Central memory CD4-positive, alpha-beta T cell (primary cell): ENCODE data around the gene TET3.

Experiments used
- DNase-seq: peaks from one replicate; pipeline ENCODE4 v3.0.0; 2022

TET3 gene

DNA sequence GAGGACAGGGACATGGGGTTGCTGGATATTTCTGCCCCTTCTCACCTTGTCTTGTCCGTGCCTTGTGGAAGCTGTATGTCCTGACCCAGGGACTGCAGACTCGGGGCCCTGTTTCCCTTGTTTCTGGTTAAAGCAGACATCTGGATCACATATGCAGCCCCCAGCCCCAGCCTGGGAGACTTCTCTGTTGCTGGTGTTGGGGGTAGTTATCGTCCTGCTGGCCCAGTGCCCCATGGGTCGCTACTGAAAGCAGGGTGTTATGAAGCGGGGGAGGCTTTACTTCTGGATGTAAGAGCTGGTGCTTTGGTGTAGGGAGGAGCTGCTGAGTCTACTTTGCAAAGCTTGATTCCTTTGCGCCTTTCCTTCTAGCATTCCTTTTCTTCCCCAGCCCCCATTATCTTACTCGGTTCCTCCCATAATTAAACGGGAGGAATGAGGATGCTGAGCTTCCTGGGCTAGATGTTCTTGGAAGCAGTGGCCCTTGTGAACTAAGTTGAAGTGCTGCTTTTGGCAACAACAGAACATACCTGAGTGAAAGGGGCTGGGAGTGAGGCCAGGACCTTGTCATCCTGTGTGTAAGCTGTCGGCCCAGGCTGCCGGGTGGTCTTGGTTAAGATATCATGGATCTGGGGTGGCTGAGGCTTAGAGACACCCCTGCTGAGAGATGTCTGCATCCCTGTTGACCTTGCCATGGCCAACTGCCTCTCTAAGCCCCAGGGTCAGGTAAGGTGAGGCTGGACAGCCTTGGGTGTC, 3.4 kb downstream of the TET3 start:
- no peak for DNase-seq

DNA sequence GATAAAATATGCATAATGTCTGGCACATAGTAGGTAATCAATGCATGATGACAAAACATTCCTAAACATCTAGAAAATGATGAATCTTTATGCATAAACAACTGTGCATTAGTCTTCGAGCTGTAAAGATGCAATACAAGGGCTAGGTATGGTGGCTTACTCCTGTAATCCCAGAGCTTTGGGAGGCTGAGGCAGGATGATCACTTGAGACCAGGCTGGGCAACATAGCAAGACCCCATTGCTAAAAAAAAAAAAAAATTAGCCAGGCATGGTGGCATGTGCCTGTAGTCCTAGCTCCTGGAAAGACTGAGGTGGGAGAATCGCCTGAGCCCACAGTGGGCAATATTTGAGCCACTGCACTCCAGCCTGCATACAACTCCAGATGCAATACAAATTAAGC, 5.3 kb downstream of the TET3 start:
- DNase-seq, result no peak

DNA sequence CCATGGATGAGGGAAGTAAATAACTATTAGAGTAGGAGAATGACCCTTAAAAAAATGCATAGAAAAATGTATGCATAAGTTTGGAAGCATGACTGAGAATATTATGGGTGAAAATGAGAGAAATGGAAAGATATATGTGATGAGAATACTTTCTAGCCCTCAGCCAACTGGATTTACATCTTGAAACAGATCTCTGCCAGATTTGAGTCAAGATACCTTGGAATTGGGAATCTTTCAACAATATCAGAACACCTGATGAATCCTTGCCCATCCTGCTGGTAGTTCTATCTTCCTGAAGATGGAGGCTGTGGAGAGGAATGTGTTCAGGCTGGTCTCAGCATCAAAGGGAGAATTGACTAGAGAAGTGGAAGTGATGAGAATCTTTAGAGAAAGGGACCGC, 5.8 kb downstream of the TET3 start:
- DNase-seq, result no peak

DNA sequence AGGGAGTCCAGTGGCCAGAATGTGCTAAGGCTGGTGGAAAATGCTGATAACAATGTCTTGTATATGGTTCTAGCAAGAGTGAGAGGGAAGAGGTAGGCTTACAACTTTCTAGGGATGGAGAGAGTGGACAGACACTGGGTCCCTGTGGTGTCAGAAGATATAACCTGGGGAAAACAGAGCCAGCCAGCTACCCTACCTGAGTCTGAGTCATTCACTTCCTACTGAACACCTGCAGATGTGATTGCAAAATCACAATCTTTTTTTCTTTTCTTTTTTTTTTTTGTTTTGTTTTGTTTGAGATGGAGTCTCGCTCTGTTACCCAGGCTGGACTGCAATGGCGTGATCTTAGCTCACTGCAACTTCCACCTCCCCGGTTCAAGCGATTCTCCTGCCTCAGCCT, 7.3 kb downstream of the TET3 start:
- DNase-seq, result no peak

DNA sequence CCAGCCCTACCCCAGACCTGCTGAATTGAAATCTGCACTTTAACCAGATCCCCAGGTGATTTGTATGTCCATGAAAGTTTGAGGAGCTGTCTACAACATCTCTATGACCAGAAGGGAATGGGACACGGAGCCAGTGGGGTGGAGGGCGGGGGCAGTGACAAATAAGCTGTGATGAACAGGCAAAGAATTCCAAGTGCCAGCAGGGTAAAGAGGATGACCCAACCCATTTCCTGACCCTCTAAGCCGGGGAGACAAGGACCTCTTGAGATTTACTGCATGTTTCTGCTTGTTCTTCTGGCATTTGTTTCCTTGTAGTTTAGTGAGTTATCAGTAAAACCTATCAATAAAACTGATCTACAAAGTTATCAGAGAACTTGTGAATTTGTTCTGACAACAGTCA, 8.7 kb downstream of the TET3 start:
- DNase-seq, result no peak

DNA sequence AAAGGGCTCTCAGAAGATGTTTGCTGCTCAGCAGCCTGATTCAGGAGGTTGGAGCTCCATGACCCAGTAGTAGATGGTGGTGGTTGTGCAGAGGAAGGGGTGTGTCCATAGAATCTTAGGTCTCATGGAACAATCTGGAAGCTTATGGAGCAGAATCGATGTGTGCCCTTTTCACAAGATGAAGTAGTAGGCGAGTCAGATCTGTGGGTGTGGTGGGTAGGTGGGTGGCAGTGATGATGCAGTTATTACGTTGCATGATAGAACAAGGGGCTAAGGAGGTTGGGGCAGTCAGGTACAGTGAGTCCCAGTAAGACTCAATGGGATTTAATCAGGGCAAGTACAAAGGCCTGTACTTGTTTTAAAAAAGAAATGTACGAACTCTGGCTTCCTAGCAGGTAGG, 9.1 kb downstream of the TET3 start:
- DNase-seq, result no peak

DNA sequence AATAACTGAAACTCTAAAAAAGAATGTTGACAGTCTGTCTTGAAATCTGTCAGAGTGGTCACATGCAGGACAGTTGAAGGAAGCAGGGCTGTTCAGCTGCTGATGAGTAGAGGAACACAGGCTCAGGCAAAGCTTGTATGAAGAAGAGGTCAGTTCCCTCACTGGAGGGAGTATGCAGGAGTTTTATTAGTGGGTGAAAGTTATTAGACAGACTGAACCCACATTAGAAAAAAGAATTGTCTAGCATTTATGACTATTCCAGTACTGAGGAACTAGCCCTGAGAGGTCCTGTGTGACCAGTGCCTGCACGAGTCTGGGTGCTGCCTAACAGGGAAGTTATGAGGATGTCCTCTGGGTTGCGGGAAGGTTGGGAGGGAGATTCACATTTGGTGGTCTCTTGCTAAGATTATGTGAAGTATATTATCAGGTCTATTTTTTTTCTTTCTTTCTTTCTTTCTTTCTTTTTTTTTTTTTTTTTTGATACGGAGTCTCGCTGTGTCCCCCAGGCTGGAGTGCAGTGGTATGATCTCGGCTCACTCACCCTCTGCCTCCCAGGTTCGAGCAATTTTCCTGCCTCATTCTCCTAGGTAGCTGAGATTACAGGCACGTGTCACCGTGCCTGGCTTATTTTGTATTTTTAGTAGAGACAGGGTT, 9.6 kb downstream of the TET3 start:
- no peak for DNase-seq

DNA sequence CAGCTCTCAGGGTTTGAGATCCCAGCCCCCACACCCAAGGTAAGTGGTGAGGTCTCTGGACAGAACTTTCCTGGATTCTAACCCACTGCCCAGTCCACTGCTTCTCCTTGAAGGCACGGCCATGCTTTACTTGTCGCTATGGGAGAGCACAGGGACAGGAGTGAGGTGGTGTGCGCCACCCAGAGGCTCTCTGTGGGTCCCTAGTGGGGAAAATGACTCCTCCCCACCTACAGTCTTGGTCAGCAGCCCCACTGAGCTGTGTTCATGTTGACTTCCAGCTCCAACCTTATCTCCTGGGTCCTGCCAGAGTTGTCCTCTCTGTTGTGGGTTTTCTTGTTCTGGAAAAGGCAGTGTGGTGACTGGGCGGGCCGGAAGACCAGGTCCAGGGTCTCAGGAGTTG, 11.1 kb downstream of the TET3 start:
- DNase-seq, result no peak

DNA sequence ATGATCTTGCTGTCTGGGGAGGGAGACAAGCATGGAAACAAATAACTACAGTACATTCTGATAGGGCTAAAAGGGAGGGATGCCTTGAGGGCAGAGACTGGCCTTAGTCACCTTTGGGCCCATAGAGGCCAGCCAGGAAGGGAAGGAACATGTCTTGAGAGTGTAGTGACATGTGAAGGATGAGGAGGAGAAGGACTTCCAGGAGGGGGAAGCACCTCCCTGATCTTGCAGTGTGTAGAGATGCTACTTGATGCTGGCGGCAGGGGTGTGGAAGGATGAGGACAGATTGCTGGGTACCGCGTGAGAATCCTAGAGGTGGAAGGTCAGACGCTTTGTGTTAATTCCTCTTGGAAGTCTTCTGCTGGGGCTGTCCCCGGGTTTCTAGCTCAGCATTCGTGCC, 13.1 kb downstream of the TET3 start:
- DNase-seq, result no peak

DNA sequence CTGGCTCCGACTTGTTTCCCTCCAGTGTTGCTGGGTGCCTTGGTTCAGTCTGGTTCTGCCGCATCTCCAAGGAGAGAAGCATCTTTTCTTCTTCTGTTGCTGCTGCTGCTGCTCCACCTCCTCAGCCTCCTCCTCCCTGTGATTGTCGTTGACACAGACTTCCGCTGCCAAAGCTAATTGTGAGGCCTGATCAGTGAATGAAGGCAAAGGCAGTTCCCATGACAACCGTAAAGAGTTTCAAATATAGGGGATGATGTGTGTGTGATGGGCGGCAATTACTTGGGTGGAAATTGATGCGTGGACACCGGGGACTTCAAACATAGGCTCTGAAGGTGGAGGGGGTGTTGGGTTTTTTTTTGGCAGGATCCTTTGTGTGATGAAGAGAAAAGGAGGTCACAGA, 13.7 kb downstream of the TET3 start:
- DNase-seq, result peak; percentile 66

DNA sequence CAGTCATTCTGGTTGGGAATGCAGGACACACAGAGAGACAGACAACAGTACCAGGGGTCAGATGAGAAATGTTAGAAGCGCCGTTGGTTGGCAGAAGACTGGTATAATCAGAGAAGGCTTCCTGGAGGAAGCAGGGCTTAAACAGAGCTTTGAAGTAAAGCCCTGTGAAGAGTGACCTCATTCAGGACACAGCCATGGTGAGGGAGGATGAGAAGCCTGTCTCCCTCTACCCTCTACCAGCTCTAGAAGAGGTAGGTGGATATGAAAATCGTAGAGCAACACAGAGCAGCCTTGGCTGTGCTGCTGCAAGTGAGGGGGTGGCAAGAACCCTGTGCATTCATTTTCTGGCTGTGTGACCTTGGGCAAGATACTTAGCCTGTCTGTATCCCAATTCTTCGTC, 14.2 kb downstream of the TET3 start:
- DNase-seq, result no peak

DNA sequence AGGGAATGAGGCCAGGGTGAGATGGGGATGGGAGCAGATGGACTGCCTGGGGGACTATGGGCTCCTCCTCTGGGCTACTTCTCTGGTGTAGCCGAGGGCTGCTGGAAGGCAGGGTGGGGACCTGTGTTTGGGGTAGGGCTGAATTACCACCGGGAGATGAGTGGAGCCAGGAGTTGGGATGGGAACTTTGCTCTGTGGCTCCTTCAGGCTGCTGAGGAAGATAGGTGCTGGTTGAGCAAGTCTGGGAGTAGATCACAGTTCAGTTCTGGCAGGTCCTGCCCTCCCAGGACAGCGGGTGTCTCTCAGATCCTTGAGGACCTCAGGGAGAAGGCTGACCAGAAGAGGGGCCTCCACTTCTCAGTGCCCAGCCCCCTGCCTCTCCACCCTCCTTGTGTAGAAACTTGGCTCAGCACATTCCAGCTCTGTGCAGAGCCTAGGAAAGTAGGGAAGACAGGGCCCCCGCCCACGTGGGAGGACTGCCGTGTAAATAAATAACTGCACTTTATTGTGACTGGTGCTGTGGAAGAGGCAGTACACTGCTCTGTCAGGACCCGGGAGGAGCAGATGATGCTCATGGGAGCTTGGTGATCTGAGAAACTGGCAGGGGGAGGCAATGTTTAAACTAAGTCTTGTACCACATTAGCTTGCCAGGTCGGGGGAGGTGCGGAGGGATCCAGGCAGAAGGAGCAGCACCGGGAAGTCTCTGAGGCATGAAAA, 15.3 kb downstream of the TET3 start:
- no peak for DNase-seq

DNA sequence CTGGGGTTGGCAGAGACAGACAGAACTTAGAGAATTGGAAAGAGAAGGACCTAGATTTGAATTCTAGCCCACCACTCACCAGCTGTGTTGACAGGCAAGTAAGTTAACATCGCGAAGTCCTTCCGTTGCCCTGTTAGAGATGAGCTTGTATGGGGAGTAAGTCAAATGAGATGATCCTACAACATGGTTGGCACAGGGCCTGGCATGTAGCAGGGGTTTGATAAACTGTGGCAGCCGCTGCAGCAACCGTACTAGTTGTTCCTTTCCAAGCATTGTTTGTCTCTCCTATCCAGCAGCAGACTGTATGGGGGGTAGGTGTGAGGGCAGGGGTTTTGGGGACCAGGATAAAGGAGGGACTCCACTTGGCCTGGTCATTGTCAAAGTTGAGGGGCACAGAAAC, 16.0 kb downstream of the TET3 start:
- no peak for DNase-seq

DNA sequence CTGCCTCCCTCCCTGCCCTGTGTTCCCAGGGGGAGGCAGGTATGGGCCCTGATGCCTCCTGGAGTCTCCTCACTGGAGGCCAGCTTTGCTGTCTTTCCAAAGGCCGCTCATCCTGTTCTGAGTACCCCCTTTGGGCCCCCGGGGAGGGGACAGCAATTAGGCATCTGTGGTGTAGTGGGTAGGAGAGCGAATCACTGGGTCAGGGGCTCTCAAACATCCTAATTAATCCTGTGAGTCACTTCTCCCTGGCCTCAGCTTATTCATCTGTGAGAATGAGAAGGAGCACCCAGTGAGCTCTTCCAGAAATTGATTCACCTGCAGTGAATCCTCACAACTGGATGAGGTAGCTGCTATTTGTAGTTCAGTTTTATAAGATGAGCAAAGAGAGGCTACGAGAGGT, 16.4 kb downstream of the TET3 start:
- DNase-seq, result no peak

DNA sequence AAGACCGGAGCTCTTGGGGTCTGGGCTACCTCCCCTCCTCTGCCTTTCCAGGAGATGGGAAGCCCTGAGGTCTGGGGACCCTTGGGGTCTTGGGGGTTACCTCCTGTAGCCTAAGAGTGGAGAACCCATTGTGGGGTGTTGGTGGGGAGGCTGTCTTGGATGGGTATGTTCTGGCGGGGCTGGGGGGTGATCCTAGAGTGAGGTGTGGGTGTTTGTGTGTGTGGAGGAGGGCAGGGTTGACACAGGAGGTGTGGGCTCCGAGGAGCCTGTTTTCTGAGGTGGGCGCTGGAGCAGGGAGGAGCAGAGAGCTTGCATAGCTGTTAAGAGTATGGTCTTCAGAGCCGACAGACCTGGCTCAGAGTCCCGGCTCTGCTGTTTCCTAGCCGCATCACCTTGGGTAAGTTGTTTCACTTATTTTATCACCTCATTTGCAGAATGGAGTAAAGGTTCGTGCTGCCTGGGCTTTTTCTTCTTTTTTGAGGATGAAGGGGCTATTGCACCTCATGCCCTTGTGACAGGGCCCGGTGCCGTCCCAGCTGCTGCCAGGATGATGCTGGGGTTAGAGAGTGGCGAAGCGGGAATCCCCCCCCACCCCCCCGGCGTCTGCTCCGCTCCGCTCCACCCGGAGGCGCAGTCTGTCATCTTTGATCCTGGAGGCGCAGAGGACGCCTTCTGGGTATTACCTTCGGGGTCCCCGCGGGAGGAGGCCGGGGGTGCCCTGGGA, 17.2 kb downstream of the TET3 start:
- no peak for DNase-seq

DNA sequence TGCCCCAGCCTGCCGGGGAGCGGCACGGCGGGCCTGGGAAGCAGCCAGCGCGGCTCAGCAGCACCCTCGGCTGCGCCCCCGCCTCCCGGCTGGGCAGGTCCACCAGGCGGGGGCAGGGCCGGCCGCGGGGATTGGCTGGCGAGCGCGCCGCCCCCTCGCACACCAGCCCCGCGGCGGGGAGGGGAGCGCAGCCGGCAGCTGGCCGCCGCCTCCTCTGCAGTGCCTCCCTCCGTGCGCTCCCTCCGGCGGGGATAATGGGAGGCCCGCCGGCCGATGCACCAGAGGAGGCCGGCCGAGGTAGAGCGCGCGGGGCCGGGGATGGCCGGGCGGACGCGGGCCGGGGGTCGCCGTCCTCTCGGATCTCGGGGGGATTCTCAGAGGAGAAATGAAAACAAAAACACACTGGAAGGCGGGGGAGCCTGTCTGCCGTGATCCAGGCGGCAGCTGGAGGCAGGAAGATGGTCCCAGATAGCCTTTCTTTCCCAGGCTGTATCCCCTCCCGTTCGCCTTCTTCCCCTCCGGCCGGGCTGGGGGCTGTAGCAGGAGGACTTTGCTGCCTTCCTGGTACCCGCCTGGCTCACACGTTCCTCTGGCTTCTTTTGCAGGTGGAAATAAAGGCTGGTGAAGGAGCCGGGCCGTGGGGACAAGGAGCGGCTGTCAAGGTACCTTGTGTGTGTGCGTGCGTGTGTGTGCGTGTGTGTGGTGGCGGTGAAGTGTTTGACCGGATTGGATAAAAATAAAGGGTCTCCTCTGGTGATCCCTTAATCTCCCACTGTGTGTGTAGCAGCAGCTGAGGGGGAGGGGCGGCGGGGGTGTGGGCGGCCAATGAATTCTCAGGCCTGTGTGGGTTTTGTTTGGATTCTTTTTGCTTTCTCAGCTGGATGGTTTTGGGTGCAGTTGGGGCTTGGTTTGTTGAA, 18.1 kb downstream of the TET3 start:
- peak; percentile 81 for DNase-seq

DNA sequence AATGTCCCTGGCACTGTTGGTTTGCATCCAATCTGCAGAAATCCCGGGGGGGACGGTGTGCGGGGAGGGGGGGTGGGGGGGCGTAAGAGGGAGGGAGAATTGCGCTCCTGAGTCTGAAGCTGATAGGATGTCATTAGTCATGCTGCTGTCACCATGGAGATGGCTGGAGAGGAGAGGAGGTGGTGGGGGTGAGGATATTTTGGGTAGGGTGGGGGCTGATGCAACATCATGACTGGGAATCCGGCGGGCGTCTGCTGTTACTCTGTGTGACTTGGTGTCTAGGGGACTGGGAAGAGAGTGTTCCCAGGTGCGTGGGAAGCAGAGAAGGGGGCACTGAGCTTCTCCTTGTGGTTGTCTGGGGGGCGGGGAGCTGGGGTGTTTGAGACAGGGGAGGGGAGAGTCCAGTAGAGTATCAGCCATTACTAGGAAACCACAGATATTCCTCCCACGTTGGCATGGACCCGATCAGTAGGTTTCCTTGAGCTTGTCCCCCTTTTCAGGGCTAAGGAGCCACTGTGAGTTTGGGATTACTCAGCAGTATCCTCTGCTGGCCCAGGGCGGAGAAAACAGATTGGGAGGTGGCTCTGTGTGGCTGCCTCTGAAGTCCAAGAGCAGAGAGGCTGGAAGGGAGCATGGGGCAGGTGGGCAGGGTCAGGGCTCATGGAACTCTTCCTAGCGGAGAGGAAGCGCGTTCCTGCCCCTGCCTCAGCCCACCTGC, 18.9 kb downstream of the TET3 start:
- no peak for DNase-seq

DNA sequence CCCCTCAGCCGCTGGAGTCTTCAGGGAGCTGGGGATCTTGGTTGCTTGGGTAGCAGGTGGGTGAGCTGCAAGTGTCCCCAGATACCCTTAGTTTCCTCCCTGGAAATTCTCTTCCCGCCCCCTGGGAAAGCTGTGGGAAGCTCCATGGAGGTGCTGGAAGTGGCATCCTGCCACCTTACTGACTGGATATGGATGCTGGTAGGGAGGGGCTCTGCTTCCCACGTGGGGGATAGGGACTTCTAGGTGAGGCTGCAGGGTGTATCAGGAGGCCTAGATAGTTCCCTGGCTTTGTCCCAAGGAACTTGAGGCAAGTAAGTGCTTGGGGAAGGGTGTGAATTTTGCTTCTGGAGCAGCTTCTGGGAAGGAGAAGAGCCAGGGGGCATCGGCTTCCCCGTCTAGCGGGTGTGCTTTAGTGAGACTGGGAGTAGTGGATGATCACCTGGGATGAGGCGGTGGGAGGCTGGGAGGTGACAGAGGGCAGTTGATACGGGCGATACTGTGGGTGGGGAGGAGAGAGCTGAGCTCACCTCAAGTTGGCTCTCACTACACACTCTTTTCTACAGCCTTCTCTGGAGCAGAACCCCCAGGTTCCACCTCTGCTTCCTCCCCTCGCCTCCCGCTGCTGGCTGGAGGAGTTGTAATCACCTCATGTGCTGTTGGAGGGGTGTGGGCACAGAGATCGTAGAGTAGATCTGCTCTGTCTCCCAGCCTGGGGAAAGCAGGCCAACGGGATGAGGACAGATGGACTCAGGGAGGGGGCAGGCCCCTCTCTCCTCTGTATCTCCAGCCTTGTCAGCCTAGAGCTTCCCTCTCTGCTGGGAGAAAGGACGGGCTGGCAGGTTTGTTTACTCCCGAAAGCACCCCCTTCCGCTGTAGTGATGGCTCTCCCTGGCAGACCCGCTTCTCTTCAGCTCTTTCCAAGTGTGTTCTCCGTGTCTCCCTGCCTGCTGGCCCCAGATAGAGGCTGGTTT, 19.8 kb downstream of the TET3 start:
- no peak for DNase-seq

DNA sequence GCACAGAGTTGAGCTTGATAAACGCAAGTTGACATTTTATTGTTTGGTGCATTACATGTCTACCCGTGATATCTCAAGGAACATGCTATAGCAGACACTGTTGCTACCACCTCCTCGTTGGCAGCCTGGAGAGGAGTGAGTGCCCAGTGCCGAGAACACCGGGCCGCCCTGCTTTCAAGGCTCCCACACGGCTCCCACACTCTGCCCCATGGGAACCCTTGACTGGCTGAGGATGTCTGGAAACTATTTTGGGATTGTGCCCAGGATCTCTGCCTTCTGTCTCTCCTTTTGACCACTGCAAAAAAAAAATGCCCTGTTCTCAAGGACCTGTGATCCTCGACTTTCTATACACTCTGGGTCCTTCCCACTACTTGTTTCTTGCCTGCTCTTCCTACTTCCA, 21.1 kb downstream of the TET3 start:
- DNase-seq, result no peak

DNA sequence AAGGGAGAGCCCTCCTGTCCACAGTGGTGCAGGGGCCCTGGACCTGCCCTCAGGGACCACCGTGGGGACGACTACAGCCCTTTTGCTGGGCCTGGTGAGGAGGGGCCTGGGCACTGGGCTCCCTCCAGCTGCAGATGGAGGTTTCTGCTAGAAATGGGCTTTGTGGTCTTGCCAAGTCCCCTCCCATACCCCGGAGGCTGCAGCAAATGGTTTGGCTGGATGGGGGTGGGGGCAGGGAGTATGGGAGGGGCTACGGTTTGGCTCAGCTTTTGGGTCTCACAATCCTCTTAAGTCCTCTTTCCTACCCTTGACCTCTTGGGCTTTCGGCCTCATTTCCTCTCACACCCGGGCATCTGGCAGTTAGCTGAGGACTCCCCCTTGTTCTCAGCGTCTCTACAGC, 21.7 kb downstream of the TET3 start:
- DNase-seq, result no peak
